Left lung (tissue), 10 donors: ENCODE results near the gene F7. TPM values are rescaled to one million over a fixed set of nuclear protein-coding genes. Genes with fewer than 3 reads are reported as not detected.

Experiments
- ATAC-seq: fragments of 200-7000 bp; cut with Tn5 transposase; one replicate; pipeline ENCODE4 v1.9.1; 2020; ENCODE audit warnings: moderate library complexity
- DNase-seq, 4 donors: peaks; one replicate each; pipeline ENCODE4 v3.0.0-alpha.2; 2013 to 2020
- H3K27ac ChIP-seq, 2 donors: fragments of 200-600 bp; sonication (generic) in 1 of 2; one replicate each; pipeline versions ENCODE4 v1.5.0 to v1.8.0; 2020 to 2021
- H3K27me3 ChIP-seq, 2 donors: fragments of 200-600 bp; sonication (generic) in 1 of 2; one replicate each; pipeline versions ENCODE4 v1.5.0 to v1.8.0; 2020 to 2021
- H3K36me3 ChIP-seq, 2 donors: fragments of 200-600 bp; sonication (generic) in 1 of 2; one replicate each; pipeline versions ENCODE4 v1.5.0 to v1.8.0; 2020 to 2021
- H3K4me1 ChIP-seq, 2 donors: fragments of 200-600 bp; one replicate each; pipeline ENCODE4 v1.8.0; 2021
- H3K4me3 ChIP-seq, 2 donors: fragments of 200-600 bp; sonication (generic) in 1 of 2; one replicate each; pipeline versions ENCODE4 v1.5.0 to v1.8.0; 2020 to 2021; ENCODE audit warnings: mild to moderate bottlenecking in 1 of 2
- H3K9me3 ChIP-seq, 2 donors: fragments of 200-600 bp; sonication (generic) in 1 of 2; one replicate each; pipeline versions ENCODE4 v1.5.0 to v1.8.0; 2020 to 2021
- CTCF ChIP-seq, 2 donors: fragments of 200-600 bp; sonication (generic) in 1 of 2; IDR thresholded peaks; one replicate each; pipeline versions ENCODE4 v1.5.0 to v1.8.0; 2021; ENCODE audit warnings: antibody characterized with exemption in 2 of 2
- intact Hi-C, 2 donors: fragments of 100-400 bp; cut with DNase I; formaldehyde crosslinking; loops; one replicate each; pipeline versions ENCODE4 v1.11.2 to v1.14.2; 2022
- polyA plus RNA-seq, 6 donors: library from polyadenylated mRNA; unstranded; fragments of 120-200 nt; gene quantifications; one replicate each; pipeline ENCODE4 v1.2.1, GENCODE V29; 2013; ENCODE audit not compliant: insufficient read length in 6 of 6
- total RNA-seq, 2 donors: library from RNA; stranded (reverse); fragmentation: NEBNext Ultra II Directional; extraction: Animal tissue kit (Norgen Biotek cat#: 25700); gene quantifications; one replicate each; pipeline ENCODE4 v1.2.1, GENCODE V29; 2021
- donor health status: DM: no; HTN: yes; CAD: no.
- donor health status: DM: no; HTN: no; CAD: no.

The F7 gene
- total and polyA plus RNA-seq, 8 donors = 0.46 to 1.0 (median 0.89) TPM; not detected in 2

- Histone ChIP-seq H3K36me3 (peaks cover 0 to 36% of the 10 kb centered on the region in 2 donors), H3K27ac (no peak overlapping the region), H3K4me3 (no peak overlapping the region), H3K27me3 (peaks cover 0 to 15% of the 10 kb centered on the region in 2 donors), H3K4me1 (no peaks in the 10 kb centered on the region), H3K9me3 (no peaks in the 10 kb centered on the region)
- TF ChIP-seq CTCF (IDR thresholded peaks at IDR 0.05) = no peak
- DNase-seq = no peak
- ATAC-seq = no peak
- intact Hi-C loops = no loop called here
Measured at GRCh38 chr13:113167575-113167974, 62.0 kb downstream of the F7 start.

GRCh38 chr13:113168211-113168610 lies 62.6 kb downstream of the F7 start:
- DNase-seq = no peak
- H3K36me3 ChIP-seq = peaks cover 0 to 43% of the 10 kb centered on the region in 2 donors
- intact Hi-C loops = no loop called here
- no peaks in the 10 kb centered on the region for H3K4me1 ChIP-seq
- H3K4me3 ChIP-seq = no peak overlapping the region
- no peak for TF ChIP-seq CTCF (IDR thresholded peaks at IDR 0.05)
- ATAC-seq = no peak
- no peak overlapping the region for H3K27ac ChIP-seq
- H3K27me3 ChIP-seq = peaks cover 0 to 8% of the 10 kb centered on the region in 2 donors
- no peaks in the 10 kb centered on the region for H3K9me3 ChIP-seq

- no peaks in the 10 kb centered on the region for H3K27me3 ChIP-seq
- intact Hi-C loops = no loop called here
- TF ChIP-seq CTCF (IDR thresholded peaks at IDR 0.05) = no peak
- DNase-seq = no peak
- H3K27ac ChIP-seq = no peak overlapping the region
- no peak for ATAC-seq
- H3K4me3 ChIP-seq = no peak overlapping the region
- no peaks in the 10 kb centered on the region for H3K4me1 ChIP-seq
- H3K9me3 ChIP-seq = no peaks in the 10 kb centered on the region
- peaks cover 0 to 51% of the 10 kb centered on the region in 2 donors for H3K36me3 ChIP-seq
Measured at GRCh38 chr13:113169277-113170272, 64.0 kb downstream of the F7 start.

Other genes starting within 250 kb of the F7 start
- gene MCF2L, start 136.6 kb upstream of the F7 start, total RNA-seq = 10 to 100 TPM; 36.0 to 38.9 TPM
- gene MCF2L, start 136.6 kb upstream of the F7 start, polyA plus RNA-seq = 10 to 100 TPM; 22.2 to 39.5 (median 30.9) TPM
- gene F10, start 17.0 kb downstream of the F7 start, total RNA-seq = 1 to 10 TPM; 6.2 to 7.8 TPM
- gene F10, start 17.0 kb downstream of the F7 start, polyA plus RNA-seq = 10 to 100 TPM; 13.1 to 21.8 (median 16.6) TPM
- not detected for gene PROZ, start 52.9 kb downstream of the F7 start, total RNA-seq
- gene PROZ, start 52.9 kb downstream of the F7 start, polyA plus RNA-seq = under 1 TPM; 0.13 to 0.55 (median 0.27) TPM
- gene PCID2, start 102.9 kb downstream of the F7 start, total RNA-seq = 10 to 100 TPM; 30.5 to 41.0 TPM
- 10 to 100 TPM; 68.4 to 79.7 (median 73.9) TPM for gene PCID2, start 102.9 kb downstream of the F7 start, polyA plus RNA-seq
- 10 to 100 TPM; 48.0 to 63.9 TPM for gene CUL4A, start 103.8 kb downstream of the F7 start, total RNA-seq
- 10 to 100 TPM; 84.7 to 98.0 (median 89.3) TPM for gene CUL4A, start 103.8 kb downstream of the F7 start, polyA plus RNA-seq
- gene LAMP1, start 191.4 kb downstream of the F7 start, total RNA-seq = 100 to 1,000 TPM; 314 to 374 TPM
- gene LAMP1, start 191.4 kb downstream of the F7 start, polyA plus RNA-seq = 100 to 1,000 TPM; 102 to 131 (median 116) TPM